Measurements from ENCODE around the gene UBE4A. TPM values are rescaled to one million over a fixed set of nuclear protein-coding genes. Genes with fewer than 3 reads are reported as not detected.

UBE4A gene
- total and polyA plus RNA-seq, 12 donors = 16.1 to 52.8 (median 35.6) TPM

DNA sequence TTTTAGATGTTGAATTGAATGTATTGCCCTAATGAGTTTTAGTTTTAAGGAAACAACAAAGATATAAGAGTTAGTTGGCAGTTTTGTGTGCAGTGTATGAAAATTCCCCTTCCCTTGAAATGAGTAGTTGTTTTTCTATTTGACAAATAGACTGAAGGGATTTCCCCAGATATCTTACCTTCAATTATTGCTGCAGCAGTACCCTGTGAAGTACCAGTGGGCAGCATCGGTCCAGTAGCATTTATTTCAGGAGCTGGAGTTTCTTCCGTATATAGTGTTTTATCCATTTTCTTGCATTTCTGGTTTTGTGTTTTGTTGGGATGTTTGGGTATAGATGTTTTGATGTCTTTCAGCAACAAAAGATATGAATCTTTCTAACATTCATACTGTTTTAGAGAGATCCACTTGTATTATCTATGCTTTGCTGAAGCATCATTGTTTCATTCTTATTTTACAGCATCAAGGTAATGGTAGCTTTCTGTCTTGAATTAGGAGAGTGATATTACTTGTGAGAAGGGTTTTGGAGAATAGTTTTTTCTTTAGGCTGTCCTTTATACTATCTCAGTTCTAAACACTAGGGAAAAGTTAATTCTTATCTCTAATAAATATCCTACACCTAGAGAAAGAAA, 84.3 kb downstream of the UBE4A start:
- TF ChIP-seq POLR2A (IDR thresholded peaks at IDR 0.05) (no peak), CTCF (IDR thresholded peaks at IDR 0.05) (no peak)
- WGBS, 4 donors = 80 to 93% (median 85%) methylated on average over 2 of the region's 2 CpGs
- no peaks in the 10 kb centered on the region for H3K9me3 ChIP-seq (replicated peaks in 1 of 3)
- no peaks in the 10 kb centered on the region for H3K36me3 ChIP-seq (replicated peaks in 1 of 2)
- no peak overlapping the region for H3K4me3 ChIP-seq
- intact Hi-C loops (cut with DNase I) = no loop called here
- H3K27me3 ChIP-seq = no peaks in the 10 kb centered on the region
- no peak overlapping the region for H3K27ac ChIP-seq
- peaks cover 16 to 50% of the 10 kb centered on the region in 2 donors for H3K4me1 ChIP-seq (replicated peaks in 1 of 2)
- no peak for DNase-seq

GRCh38 chr11:118447423-118447822, 88.0 kb downstream of the UBE4A start:
- Histone ChIP-seq H3K36me3 (replicated peaks in 1 of 2) (no peaks in the 10 kb centered on the region), H3K4me1 (replicated peaks in 1 of 2) (peaks cover 6 to 19% of the 10 kb centered on the region in 2 donors), H3K4me3 (no peak overlapping the region), H3K27me3 (no peaks in the 10 kb centered on the region), H3K9me3 (replicated peaks in 1 of 3) (no peaks in the 10 kb centered on the region), H3K27ac (no peak overlapping the region)
- intact Hi-C loops (cut with DNase I) = no loop called here
- DNase-seq = no peak
- TF ChIP-seq CTCF (IDR thresholded peaks at IDR 0.05) = no peak
- TF ChIP-seq POLR2A (IDR thresholded peaks at IDR 0.05) = no peak
- WGBS, 4 donors = 88 to 96% (median 94%) methylated on average over 4 of the region's 4 CpGs

DNA sequence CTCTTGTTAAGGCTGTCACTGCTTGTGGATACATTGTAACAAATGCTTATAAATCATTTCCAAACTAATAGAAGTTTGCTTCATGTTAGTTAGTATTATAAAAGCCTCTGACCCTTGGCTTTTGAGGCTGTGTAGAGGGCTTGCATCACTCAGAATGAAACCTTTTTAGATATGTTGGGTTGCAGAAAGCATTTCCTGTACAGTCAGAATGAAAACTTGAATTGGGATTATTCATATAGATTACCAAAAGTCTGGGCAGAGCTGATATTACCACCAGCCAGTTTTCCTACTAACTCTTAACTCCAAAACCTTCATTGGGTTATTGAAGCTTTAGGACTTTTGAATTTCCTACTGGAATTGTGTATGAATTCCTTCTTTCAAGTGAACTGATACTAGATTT, 88.9 kb downstream of the UBE4A start:
- Histone ChIP-seq H3K4me3 (no peak overlapping the region), H3K4me1 (replicated peaks in 1 of 2) (peaks cover 6 to 11% of the 10 kb centered on the region in 2 donors), H3K36me3 (replicated peaks in 1 of 2) (no peaks in the 10 kb centered on the region), H3K9me3 (replicated peaks in 1 of 3) (no peaks in the 10 kb centered on the region), H3K27me3 (no peaks in the 10 kb centered on the region), H3K27ac (no peak overlapping the region)
- no peak for DNase-seq
- intact Hi-C loops (cut with DNase I) = no loop called here
- TF ChIP-seq CTCF (IDR thresholded peaks at IDR 0.05) (no peak), POLR2A (IDR thresholded peaks at IDR 0.05) (no peak)

Small RNAs within 50 kb of the gene (small RNA-seq; reads per million reads assigned to genes)
- gene AP001582.1 = 0 reads per million in 2 donors

Other genes starting within 250 kb of the UBE4A start
- gene SCN4B, start 206.8 kb upstream of the UBE4A start, total RNA-seq = 10 to 100 TPM in 2 of 9 donors, 1 to 10 TPM in 6, under 1 TPM in 1; 0.17 to 16.9 (median 5.4) TPM
- 1 to 10 TPM; 1.7 to 5.9 (median 1.8) TPM for gene SCN4B, start 206.8 kb upstream of the UBE4A start, polyA plus RNA-seq
- under 1 TPM; 0.09 to 0.96 (median 0.36) TPM for gene SCN2B, start 183.0 kb upstream of the UBE4A start, total RNA-seq
- gene SCN2B, start 183.0 kb upstream of the UBE4A start, polyA plus RNA-seq = under 1 TPM; 0.10 to 0.84 (median 0.40) TPM
- 10 to 100 TPM in 2 of 9 donors, 1 to 10 TPM in 7; 1.8 to 12.6 (median 4.8) TPM for gene JAML, start 134.6 kb upstream of the UBE4A start, total RNA-seq
- gene JAML, start 134.6 kb upstream of the UBE4A start, polyA plus RNA-seq = 10 to 100 TPM in 1 of 3 donors, 1 to 10 TPM in 2; 3.3 to 13.9 (median 4.2) TPM
- 1 to 10 TPM in 3 of 9 donors, under 1 TPM in 6; 0.28 to 3.2 (median 0.91) TPM for gene MPZL3, start 107.2 kb upstream of the UBE4A start, total RNA-seq
- gene MPZL3, start 107.2 kb upstream of the UBE4A start, polyA plus RNA-seq = 1 to 10 TPM in 1 of 3 donors, under 1 TPM in 2; 0.67 to 1.1 (median 0.71) TPM
- 10 to 100 TPM in 1 of 9 donors, 1 to 10 TPM in 6, under 1 TPM in 2; 0.48 to 14.9 (median 4.3) TPM for gene MPZL2, start 95.3 kb upstream of the UBE4A start, total RNA-seq
- 10 to 100 TPM in 1 of 3 donors, 1 to 10 TPM in 2; 3.5 to 10.2 (median 6.0) TPM for gene MPZL2, start 95.3 kb upstream of the UBE4A start, polyA plus RNA-seq
- 1 to 10 TPM in 5 of 9 donors, under 1 TPM in 2, not detected in 2; 0.63 to 3.4 (median 2.7) TPM for gene CD3E, start 54.9 kb upstream of the UBE4A start, total RNA-seq
- gene CD3E, start 54.9 kb upstream of the UBE4A start, polyA plus RNA-seq = 1 to 10 TPM; 2.2 to 3.4 (median 2.7) TPM
- gene CD3D, start 16.9 kb upstream of the UBE4A start, total RNA-seq = 1 to 10 TPM in 7 of 9 donors, under 1 TPM in 2; 0.44 to 8.0 (median 2.2) TPM
- 1 to 10 TPM; 1.6 to 3.0 (median 2.1) TPM for gene CD3D, start 16.9 kb upstream of the UBE4A start, polyA plus RNA-seq
- 1 to 10 TPM in 3 of 9 donors, under 1 TPM in 5, not detected in 1; 0.11 to 1.3 (median 0.66) TPM for gene CD3G, start 15.3 kb upstream of the UBE4A start, total RNA-seq
- gene CD3G, start 15.3 kb upstream of the UBE4A start, polyA plus RNA-seq = under 1 TPM; 0.03 to 0.44 (median 0.40) TPM
- gene ATP5MG, start 42.0 kb downstream of the UBE4A start, total RNA-seq = 100 to 1,000 TPM in 6 of 9 donors, 10 to 100 TPM in 3; 51.8 to 857 (median 300) TPM
- gene ATP5MG, start 42.0 kb downstream of the UBE4A start, polyA plus RNA-seq = 100 to 1,000 TPM; 205 to 540 (median 367) TPM
- gene KMT2A, start 76.9 kb downstream of the UBE4A start, total RNA-seq = 100 to 1,000 TPM in 1 of 9 donors, 10 to 100 TPM in 8; 34.9 to 107 (median 48.8) TPM
- gene KMT2A, start 76.9 kb downstream of the UBE4A start, polyA plus RNA-seq = 10 to 100 TPM in 2 of 3 donors, 1 to 10 TPM in 1; 9.5 to 19.9 (median 18.4) TPM
- gene TTC36, start 167.9 kb downstream of the UBE4A start, total RNA-seq = 1 to 10 TPM in 6 of 9 donors, under 1 TPM in 2, not detected in 1; 0.79 to 7.9 (median 2.7) TPM
- 1 to 10 TPM in 1 of 3 donors, under 1 TPM in 1, not detected in 1; 0.80 to 5.5 TPM for gene TTC36, start 167.9 kb downstream of the UBE4A start, polyA plus RNA-seq
- 100 to 1,000 TPM in 1 of 9 donors, 10 to 100 TPM in 8; 27.0 to 113 (median 64.3) TPM for gene TMEM25, start 171.6 kb downstream of the UBE4A start, total RNA-seq
- gene TMEM25, start 171.6 kb downstream of the UBE4A start, polyA plus RNA-seq = 10 to 100 TPM; 31.4 to 42.6 (median 39.5) TPM
- gene IFT46, start 206.3 kb downstream of the UBE4A start, total RNA-seq = 10 to 100 TPM; 13.8 to 43.6 (median 25.6) TPM
- 10 to 100 TPM; 29.6 to 39.9 (median 31.4) TPM for gene IFT46, start 206.3 kb downstream of the UBE4A start, polyA plus RNA-seq
- gene ARCN1, start 212.8 kb downstream of the UBE4A start, total RNA-seq = 100 to 1,000 TPM in 5 of 9 donors, 10 to 100 TPM in 4; 81.9 to 254 (median 110) TPM
- gene ARCN1, start 212.8 kb downstream of the UBE4A start, polyA plus RNA-seq = 100 to 1,000 TPM in 1 of 3 donors, 10 to 100 TPM in 2; 42.6 to 274 (median 54.5) TPM
- 100 to 1,000 TPM in 2 of 9 donors, 10 to 100 TPM in 7; 20.7 to 140 (median 73.3) TPM for gene PHLDB1, start 248.0 kb downstream of the UBE4A start, total RNA-seq
- gene PHLDB1, start 248.0 kb downstream of the UBE4A start, polyA plus RNA-seq = 100 to 1,000 TPM in 2 of 3 donors, 10 to 100 TPM in 1; 57.0 to 207 (median 103) TPM

All from adrenal gland (tissue), 12 donors.